H1 (cell line): ENCODE measurements around the gene RHCG.

Source experiments
- ATF2 ChIP-seq: IDR thresholded peaks from 2 replicates; pipeline ENCODE4 v1.6.1; 2012; ENCODE audit warnings: low read length, inconsistent platforms
- CTCF ChIP-seq, 3 experiments: IDR thresholded peaks; 1 replicate in 2 of 3; 2 replicates in 1 of 3; pipeline versions ENCODE4 v1.5.1 to v1.6.1; 2011; ENCODE audit warnings: low read length in 3 of 3, mild to moderate bottlenecking in 3 of 3, inconsistent platforms in 2 of 3, low read depth in 1 of 3, moderate library complexity in 1 of 3; ENCODE audit not compliant: insufficient read depth in 1 of 3; ENCODE audit errors: control extremely low read depth in 1 of 3
- EZH2 ChIP-seq: fragments of 200-600 bp; sonication (generic); IDR thresholded peaks from 2 replicates; pipeline ENCODE4 v1.7.1; 2012; ENCODE audit warnings: low read depth, mild to moderate bottlenecking, moderate library complexity, low read length, inconsistent platforms; ENCODE audit not compliant: severe bottlenecking
- NRF1 ChIP-seq: IDR thresholded peaks from 2 replicates; pipeline ENCODE4 v1.6.1; 2011; ENCODE audit warnings: mild to moderate bottlenecking, low read depth, low read length, improper control_type of control experiment
- POLR2A ChIP-seq, 2 experiments: IDR thresholded peaks; 1 replicate in 1 of 2; 2 replicates in 1 of 2; pipeline ENCODE4 v1.6.1; 2011; ENCODE audit warnings: low read depth in 2 of 2, low read length in 2 of 2, mild to moderate bottlenecking in 2 of 2; ENCODE audit errors: control extremely low read depth in 1 of 2
- POLR2AphosphoS5 ChIP-seq: IDR thresholded peaks from 2 replicates; pipeline ENCODE4 v1.6.1; 2011; ENCODE audit warnings: low read depth, low read length
- RAD21 ChIP-seq, 2 experiments: IDR thresholded peaks in 1 of 2; conservative IDR thresholded peaks in 1 of 2; 2 replicates each; pipeline ENCODE4 v1.6.1; 2011; ENCODE audit warnings: low read depth in 2 of 2, low read length in 2 of 2, improper control_type of control experiment in 1 of 2, inconsistent platforms in 1 of 2, mild to moderate bottlenecking in 1 of 2, moderate library complexity in 1 of 2
- RFX5 ChIP-seq: IDR thresholded peaks from 2 replicates; pipeline ENCODE4 v1.6.1; 2011; ENCODE audit warnings: low read depth, low read length, improper control_type of control experiment, borderline replicate concordance
- RNF2 ChIP-seq: fragments of 200-900, 300-1000 bp; sonication (generic); IDR thresholded peaks from 2 replicates; pipeline ENCODE4 v1.7.1; 2016; ENCODE audit warnings: borderline replicate concordance, low read depth, mild to moderate bottlenecking, antibody characterized with exemption, low read length; ENCODE audit not compliant: poor library complexity, severe bottlenecking; ENCODE audit errors: missing control alignments
- SP2 ChIP-seq: IDR thresholded peaks from 2 replicates; pipeline ENCODE4 v1.6.1; 2012; ENCODE audit warnings: mild to moderate bottlenecking, low read length, inconsistent platforms
- TBP ChIP-seq: IDR thresholded peaks from 2 replicates; pipeline ENCODE4 v1.6.1; 2011; ENCODE audit warnings: low read depth, low read length, improper control_type of control experiment

- no peak for TF ChIP-seq POLR2AphosphoS5
- no peak for TF ChIP-seq RAD21 (IDR thresholded peaks at IDR 0.05 in 1 of 2, conservative IDR thresholded peaks at IDR 0.05 in 1 of 2; ENCODE audit: low read depth in 2 of 2, low read length in 2 of 2)
- no peak for TF ChIP-seq RNF2
- no peak for TF ChIP-seq TBP
- no peak for TF ChIP-seq RFX5
- no peak for TF ChIP-seq CTCF (IDR thresholded peaks at IDR 0.05; ENCODE audit: control extremely low read depth in 1 of 3, insufficient read depth in 1 of 3, low read depth in 1 of 3, low read length in 3 of 3)
- TF ChIP-seq SP2, result no peak
- TF ChIP-seq NRF1, result no peak
- no peak for TF ChIP-seq POLR2A (IDR thresholded peaks at IDR 0.05; ENCODE audit: control extremely low read depth in 1 of 2, low read depth in 2 of 2, low read length in 2 of 2)
- no peak for TF ChIP-seq EZH2
- no peak for TF ChIP-seq ATF2
Observed at GRCh38 chr15:89441295-89441812, 55.0 kb downstream of the RHCG start.
